Transverse colon (tissue), 4 donors: ENCODE measurements around the gene TIAL1.

Experiments
- POLR2AphosphoS5 ChIP-seq, 3 donors: sonication (generic); formaldehyde crosslinking; IDR thresholded peaks; one replicate each; pipeline ENCODE4 v1.6.1; 2016; ENCODE audit warnings: antibody characterized with exemption in 3 of 3
- TF ChIP-seq, protein P1 (sequence below), 5 experiments: fragments of 200-600 bp in 3 of 5; fragments of 450-650 bp in 2 of 5; sonication (generic) in 3 of 5; IDR thresholded peaks; 1 replicate in 2 of 5; 2 replicates in 3 of 5; pipeline ENCODE4 v1.5.1; 2016 to 2017; ENCODE audit warnings: antibody characterized with exemption in 5 of 5, inconsistent platforms in 3 of 5, mild to moderate bottlenecking in 2 of 5, moderate library complexity in 1 of 5

DNA sequence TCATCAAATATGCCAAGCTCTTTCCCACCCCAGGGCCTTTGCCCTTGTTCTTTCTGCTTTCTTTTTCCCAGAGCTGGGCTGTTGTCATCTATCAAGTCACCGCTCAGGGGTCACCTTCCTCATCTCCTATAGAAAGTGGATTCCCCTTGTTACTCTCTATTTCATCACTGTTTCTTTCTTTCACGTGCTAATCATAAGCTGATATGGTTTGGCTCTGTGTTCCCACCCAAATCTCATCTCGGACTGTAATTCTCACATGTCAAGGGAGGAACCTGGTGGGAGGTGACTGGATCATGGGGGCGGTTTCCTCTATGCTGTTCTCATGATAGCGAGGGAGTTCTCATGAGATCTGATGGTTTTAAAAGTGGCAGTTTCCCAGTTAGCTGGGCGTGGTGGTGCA lies 17.0 kb upstream of the TIAL1 start:
- no peak for TF ChIP-seq POLR2AphosphoS5 (IDR thresholded peaks at IDR 0.05)
- TF ChIP-seq, protein P1, sequence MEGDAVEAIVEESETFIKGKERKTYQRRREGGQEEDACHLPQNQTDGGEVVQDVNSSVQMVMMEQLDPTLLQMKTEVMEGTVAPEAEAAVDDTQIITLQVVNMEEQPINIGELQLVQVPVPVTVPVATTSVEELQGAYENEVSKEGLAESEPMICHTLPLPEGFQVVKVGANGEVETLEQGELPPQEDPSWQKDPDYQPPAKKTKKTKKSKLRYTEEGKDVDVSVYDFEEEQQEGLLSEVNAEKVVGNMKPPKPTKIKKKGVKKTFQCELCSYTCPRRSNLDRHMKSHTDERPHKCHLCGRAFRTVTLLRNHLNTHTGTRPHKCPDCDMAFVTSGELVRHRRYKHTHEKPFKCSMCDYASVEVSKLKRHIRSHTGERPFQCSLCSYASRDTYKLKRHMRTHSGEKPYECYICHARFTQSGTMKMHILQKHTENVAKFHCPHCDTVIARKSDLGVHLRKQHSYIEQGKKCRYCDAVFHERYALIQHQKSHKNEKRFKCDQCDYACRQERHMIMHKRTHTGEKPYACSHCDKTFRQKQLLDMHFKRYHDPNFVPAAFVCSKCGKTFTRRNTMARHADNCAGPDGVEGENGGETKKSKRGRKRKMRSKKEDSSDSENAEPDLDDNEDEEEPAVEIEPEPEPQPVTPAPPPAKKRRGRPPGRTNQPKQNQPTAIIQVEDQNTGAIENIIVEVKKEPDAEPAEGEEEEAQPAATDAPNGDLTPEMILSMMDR (IDR thresholded peaks at IDR 0.05) = no peak
